ENCODE results near the gene ENPP6. TPM values are rescaled to one million over a fixed set of nuclear protein-coding genes. Genes with fewer than 3 reads are reported as not detected.

Gene ENPP6
- total and polyA plus RNA-seq, 2 of the 13 experiments (the other 11 are each of a cell fraction or from before 2014, with no cell fraction given): not detected

DNA sequence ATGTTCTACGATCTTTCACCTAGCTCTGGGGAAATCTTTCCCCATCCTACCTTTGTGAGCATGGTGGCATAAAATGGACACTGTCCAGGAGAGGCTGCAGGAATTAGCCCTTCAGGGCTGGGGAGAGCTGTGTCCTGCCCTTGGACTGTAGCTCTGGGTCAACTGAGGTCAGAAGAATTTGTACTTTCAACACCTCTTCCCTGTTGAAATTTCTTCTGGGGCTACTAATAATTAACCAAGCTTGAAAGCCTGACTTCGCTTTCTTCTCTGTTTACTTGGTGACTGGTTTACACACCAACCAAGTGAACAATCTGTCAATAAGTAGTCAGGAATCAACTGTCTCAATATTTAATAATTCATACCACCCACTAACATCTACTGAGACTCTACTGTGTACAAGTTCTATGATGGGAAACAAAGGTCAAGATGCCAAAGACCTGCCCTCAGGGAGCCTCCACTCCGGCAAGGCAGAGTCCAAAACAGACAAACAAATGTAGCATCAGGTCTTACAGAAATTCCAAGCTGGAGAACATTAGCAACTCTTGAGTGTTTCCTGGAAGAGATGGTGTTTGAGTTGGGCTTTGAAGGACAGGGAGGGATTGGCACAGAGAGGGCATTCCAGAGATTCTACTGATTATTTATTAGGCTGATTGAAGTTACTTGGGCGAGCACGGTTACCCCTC lies 113.1 kb downstream of the ENPP6 start (continued):
- TF ChIP-seq, protein P1, sequence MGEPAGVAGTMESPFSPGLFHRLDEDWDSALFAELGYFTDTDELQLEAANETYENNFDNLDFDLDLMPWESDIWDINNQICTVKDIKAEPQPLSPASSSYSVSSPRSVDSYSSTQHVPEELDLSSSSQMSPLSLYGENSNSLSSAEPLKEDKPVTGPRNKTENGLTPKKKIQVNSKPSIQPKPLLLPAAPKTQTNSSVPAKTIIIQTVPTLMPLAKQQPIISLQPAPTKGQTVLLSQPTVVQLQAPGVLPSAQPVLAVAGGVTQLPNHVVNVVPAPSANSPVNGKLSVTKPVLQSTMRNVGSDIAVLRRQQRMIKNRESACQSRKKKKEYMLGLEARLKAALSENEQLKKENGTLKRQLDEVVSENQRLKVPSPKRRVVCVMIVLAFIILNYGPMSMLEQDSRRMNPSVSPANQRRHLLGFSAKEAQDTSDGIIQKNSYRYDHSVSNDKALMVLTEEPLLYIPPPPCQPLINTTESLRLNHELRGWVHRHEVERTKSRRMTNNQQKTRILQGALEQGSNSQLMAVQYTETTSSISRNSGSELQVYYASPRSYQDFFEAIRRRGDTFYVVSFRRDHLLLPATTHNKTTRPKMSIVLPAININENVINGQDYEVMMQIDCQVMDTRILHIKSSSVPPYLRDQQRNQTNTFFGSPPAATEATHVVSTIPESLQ (CRISPR knock-in tag; conservative IDR thresholded peaks at IDR 0.05): 0 out of 2 replicates have a peak, but pooled peaks have one; percentile 11
- TF ChIP-seq MAF1 (CRISPR knock-in tag; IDR thresholded peaks at IDR 0.05; ENCODE audit: borderline replicate concordance): no peak
- TF ChIP-seq, protein P2, sequence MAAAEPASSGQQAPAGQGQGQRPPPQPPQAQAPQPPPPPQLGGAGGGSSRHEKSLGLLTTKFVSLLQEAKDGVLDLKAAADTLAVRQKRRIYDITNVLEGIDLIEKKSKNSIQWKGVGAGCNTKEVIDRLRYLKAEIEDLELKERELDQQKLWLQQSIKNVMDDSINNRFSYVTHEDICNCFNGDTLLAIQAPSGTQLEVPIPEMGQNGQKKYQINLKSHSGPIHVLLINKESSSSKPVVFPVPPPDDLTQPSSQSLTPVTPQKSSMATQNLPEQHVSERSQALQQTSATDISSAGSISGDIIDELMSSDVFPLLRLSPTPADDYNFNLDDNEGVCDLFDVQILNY (CRISPR knock-in tag; conservative IDR thresholded peaks at IDR 0.05): no peak
- no peak for TF ChIP-seq PHB2 (IDR thresholded peaks at IDR 0.05; ENCODE audit: partially characterized antibody)
- TF ChIP-seq ZNF839 (CRISPR knock-in tag; IDR thresholded peaks at IDR 0.05; ENCODE audit: borderline replicate concordance): no peak
- no peak for TF ChIP-seq IRX3 (CRISPR knock-in tag; IDR thresholded peaks at IDR 0.05; ENCODE audit: borderline replicate concordance, low read depth)
- no peak; the same call in 1 of the 2 replicates for TF ChIP-seq ZNF737 (CRISPR knock-in tag; IDR thresholded peaks at IDR 0.05; ENCODE audit: borderline replicate concordance)
- no peak for TF ChIP-seq ZNF383 (CRISPR knock-in tag; IDR thresholded peaks at IDR 0.05; ENCODE audit: borderline replicate concordance)
- no peak; the same call in 1 of the 2 replicates for TF ChIP-seq ELF1 (CRISPR knock-in tag; IDR thresholded peaks at IDR 0.05)
- TF ChIP-seq ZNF607 (CRISPR knock-in tag; IDR thresholded peaks at IDR 0.05; ENCODE audit: borderline replicate concordance): 0 out of 2 replicates have a peak, but pooled peaks have one; percentile 47
- peak; percentile 71; the same call in 1 of the 2 replicates for TF ChIP-seq ZNF772 (CRISPR knock-in tag; IDR thresholded peaks at IDR 0.05)
- no peak for TF ChIP-seq KDM5B (CRISPR knock-in tag; IDR thresholded peaks at IDR 0.05; ENCODE audit: borderline replicate concordance)
- TF ChIP-seq, protein P3, sequence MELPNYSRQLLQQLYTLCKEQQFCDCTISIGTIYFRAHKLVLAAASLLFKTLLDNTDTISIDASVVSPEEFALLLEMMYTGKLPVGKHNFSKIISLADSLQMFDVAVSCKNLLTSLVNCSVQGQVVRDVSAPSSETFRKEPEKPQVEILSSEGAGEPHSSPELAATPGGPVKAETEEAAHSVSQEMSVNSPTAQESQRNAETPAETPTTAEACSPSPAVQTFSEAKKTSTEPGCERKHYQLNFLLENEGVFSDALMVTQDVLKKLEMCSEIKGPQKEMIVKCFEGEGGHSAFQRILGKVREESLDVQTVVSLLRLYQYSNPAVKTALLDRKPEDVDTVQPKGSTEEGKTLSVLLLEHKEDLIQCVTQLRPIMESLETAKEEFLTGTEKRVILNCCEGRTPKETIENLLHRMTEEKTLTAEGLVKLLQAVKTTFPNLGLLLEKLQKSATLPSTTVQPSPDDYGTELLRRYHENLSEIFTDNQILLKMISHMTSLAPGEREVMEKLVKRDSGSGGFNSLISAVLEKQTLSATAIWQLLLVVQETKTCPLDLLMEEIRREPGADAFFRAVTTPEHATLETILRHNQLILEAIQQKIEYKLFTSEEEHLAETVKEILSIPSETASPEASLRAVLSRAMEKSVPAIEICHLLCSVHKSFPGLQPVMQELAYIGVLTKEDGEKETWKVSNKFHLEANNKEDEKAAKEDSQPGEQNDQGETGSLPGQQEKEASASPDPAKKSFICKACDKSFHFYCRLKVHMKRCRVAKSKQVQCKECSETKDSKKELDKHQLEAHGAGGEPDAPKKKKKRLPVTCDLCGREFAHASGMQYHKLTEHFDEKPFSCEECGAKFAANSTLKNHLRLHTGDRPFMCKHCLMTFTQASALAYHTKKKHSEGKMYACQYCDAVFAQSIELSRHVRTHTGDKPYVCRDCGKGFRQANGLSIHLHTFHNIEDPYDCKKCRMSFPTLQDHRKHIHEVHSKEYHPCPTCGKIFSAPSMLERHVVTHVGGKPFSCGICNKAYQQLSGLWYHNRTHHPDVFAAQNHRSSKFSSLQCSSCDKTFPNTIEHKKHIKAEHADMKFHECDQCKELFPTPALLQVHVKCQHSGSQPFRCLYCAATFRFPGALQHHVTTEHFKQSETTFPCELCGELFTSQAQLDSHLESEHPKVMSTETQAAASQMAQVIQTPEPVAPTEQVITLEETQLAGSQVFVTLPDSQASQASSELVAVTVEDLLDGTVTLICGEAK (IDR thresholded peaks at IDR 0.05): no peak
- TF ChIP-seq, protein P3 (CRISPR knock-in tag; IDR thresholded peaks at IDR 0.05): no peak; the same call in 1 of the 2 replicates
- no peak for TF ChIP-seq MATR3 (CRISPR knock-in tag; IDR thresholded peaks at IDR 0.05)
- no peak for TF ChIP-seq YEATS4 (CRISPR knock-in tag; IDR thresholded peaks at IDR 0.05; ENCODE audit: borderline replicate concordance)
- TF ChIP-seq, protein P4, sequence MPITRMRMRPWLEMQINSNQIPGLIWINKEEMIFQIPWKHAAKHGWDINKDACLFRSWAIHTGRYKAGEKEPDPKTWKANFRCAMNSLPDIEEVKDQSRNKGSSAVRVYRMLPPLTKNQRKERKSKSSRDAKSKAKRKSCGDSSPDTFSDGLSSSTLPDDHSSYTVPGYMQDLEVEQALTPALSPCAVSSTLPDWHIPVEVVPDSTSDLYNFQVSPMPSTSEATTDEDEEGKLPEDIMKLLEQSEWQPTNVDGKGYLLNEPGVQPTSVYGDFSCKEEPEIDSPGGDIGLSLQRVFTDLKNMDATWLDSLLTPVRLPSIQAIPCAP (CRISPR knock-in tag; IDR thresholded peaks at IDR 0.05; ENCODE audit: low read depth): no peak

Measured in HepG2 (cell line).